Lung microvascular endothelial cell (primary cell): Measurements from ENCODE around the gene CYTH3. TPM values are rescaled to one million over a fixed set of nuclear protein-coding genes. Genes with fewer than 3 reads are reported as not detected.
"Not testable (repeated sequence)": the region's sequence is repeated elsewhere in the genome, so short reads cannot be mapped to it uniquely, and the experiment has no call there.

Experiments
- DNase-seq, 2 donors: peaks; one replicate each; pipeline versions ENCODE4 v3.0.0 to v3.0.0-alpha.2; 2010; ENCODE audit warnings: low read depth in 2 of 2
- total RNA-seq: library from RNA; depleted of rRNA; stranded (reverse); fragments of >200 nt; gene quantifications from 2 replicates; pipeline ENCODE4 v1.2.1, GENCODE V29; 2014

Gene CYTH3
- total RNA-seq, 1 donor from 2014 or later: 11.1 TPM

DNA sequence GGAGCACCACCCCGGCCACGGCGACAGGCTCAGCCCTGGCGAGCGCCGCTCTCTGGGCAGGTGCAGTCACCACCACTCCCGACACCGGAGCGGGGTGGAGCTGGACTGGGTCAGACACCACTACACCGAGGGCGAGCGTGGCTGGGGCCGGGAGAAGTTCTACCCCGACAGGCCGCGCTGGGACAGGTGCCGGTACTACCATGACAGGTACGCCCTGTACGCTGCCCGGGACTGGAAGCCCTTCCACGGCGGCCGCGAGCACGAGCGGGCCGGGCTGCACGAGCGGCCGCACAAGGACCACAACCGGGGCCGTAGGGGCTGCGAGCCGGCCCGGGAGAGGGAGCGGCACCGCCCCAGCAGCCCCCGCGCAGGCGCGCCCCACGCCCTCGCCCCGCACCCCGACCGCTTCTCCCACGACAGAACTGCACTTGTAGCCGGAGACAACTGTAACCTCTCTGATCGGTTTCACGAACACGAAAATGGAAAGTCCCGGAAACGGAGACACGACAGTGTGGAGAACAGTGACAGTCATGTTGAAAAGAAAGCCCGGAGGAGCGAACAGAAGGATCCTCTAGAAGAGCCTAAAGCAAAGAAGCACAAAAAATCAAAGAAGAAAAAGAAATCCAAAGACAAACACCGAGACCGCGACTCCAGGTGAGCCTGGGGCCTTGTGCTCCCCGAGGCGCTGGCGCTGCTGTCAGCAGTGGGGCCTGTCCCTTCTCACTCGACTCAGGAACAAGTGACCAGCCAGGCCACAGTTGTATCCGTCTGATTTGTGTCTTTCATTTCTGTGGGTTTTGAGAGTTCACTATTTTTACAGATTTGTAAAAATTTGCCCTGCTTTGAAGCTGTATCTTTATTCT is 117.7 kb downstream of the CYTH3 start:
- DNase-seq: no peak

DNA sequence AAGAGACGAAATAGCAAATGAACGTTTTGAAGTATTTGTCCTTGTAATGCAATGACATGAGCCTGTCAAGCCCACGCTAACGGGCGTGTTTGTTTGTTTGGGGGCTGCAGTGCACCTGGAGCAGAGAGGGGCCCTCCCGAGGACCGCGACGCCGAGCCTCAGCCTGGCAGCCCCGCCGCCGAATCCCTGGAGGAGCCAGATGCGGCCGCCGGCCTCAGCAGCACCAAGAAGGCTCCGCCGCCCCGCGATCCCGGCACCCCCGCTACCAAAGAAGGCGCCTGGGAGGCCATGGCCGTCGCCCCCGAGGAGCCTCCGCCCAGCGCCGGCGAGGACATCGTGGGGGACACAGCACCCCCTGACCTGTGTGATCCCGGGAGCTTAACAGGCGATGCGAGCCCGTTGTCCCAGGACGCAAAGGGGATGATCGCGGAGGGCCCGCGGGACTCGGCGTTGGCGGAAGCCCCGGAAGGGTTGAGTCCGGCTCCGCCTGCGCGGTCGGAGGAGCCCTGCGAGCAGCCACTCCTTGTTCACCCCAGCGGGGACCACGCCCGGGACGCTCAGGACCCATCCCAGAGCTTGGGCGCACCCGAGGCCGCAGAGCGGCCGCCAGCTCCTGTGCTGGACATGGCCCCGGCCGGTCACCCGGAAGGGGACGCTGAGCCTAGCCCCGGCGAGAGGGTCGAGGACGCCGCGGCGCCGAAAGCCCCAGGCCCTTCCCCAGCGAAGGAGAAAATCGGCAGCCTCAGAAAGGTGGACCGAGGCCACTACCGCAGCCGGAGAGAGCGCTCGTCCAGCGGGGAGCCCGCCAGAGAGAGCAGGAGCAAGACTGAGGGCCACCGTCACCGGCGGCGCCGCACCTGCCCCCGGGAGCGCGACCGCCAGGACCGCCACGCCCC is 118.5 kb downstream of the CYTH3 start:
- no peak for DNase-seq

DNA sequence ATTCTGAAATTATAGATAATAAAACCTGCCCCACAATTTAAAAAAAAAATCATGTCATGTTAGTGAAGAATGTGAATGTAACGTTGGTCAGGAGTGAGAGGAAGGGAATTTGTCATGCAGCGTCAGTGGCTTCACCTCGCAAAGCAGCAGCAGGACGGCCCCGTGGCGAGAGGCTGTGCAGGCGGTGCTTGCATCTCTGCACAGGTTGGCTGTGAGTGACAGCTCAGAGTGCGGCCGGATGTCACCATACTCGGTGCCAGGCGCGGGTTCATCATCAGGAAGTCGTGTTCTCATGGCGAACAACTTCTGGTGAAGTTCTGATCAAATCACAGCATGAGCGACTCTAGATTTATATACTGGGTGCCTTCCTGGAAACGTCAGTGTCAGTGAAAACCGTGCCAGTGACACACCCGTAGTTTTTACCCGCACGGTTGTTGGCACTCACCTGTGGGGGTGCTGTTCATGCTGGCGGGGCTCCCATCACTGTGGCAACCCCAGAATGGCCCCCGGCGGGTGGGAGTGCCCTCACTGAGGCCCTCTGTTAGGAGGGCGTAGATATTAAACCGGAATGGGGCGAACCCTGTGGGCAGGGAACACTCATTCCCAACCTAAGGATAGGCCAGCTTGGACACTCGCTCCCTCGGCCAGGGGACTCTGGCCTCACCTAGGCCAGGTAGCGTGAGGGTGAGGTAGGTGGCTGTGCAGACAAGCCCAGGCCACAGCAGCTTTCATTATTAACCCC is 120.3 kb downstream of the CYTH3 start:
- no peak for DNase-seq

DNA sequence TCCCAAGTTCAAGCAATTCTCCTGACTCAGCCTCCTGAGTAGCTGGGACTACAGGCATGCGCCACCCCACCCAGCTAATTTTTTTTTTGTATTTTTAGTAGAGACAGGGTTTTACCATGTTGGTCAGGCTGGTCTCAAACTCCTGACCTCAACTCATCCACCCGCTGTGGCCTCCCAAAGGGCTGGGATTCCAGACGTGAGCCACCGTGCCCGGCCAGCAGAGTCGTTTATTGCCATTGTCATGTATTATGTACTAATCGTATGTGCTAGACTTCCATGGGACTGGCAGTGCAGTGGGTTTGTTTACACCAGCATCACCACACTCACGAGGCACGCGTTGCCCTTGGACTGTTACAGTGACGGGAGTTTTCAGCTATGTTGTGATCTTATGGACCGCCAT is 120.9 kb downstream of the CYTH3 start:
- not testable (repeated sequence) for DNase-seq

DNA sequence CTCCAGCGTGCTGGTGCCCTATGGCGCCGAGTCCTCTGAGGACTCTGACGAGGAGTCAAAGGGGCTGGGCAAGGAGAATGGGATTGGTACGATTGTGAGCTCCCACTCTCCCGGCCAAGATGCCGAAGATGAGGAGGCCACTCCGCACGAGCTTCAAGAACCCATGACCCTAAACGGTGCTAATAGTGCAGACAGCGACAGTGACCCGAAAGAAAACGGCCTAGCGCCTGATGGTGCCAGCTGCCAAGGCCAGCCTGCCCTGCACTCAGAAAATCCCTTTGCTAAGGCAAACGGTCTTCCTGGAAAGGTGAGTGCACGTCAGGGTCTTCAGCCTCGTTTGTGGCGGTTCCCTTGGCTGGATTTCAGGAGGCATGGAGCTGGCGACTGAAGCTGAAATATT is 122.4 kb downstream of the CYTH3 start:
- no peak for DNase-seq

DNA sequence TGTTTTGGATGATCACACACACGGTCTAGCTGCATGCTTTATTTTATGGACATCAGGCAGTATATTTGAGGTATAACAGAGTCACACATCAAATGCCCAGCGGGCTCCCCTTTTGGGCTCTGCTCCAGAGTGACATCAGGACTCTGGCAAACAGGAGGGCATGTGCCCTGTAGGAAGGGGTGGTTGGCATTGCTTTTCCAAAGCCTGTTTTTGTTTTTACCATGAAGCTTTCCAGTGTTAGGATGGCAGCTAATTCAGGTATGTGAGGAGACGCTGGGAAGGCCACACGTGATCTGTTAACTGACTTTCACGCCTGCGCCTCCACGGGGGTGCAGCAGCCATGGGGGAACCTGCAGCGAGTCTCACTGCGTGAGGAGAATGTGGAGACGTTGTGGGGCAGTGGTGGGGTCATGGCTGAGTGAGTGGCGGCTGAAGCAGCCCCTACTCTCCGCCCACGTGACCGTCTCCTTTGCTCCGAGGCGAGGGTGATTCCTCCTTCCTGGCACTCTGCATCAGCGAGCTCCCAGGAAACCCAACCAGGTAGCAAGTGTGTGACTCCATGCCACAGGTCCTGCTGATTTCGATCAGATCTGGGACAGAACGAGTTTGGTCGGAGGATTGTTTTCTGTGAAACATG is 123.6 kb downstream of the CYTH3 start:
- DNase-seq: no peak

DNA sequence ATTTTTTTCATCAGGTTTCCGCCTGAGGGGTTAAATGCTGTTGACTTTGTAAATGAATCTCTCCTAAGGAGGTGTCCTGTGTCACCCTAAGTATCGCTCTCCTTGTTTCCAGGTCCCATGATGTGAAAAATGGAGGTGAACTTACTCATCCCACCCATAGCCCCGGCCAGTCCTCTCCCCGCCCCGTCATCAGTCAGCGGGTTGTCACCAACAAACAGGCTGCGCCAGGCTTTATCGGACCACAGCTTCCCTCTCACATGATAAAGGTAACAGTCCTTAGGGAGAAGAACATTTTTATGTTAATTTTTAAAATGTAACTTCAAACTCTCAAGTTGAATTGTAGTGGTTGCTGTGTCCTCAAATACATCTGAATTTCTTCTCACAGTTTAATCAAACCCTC is 124.8 kb downstream of the CYTH3 start:
- no peak for DNase-seq

DNA sequence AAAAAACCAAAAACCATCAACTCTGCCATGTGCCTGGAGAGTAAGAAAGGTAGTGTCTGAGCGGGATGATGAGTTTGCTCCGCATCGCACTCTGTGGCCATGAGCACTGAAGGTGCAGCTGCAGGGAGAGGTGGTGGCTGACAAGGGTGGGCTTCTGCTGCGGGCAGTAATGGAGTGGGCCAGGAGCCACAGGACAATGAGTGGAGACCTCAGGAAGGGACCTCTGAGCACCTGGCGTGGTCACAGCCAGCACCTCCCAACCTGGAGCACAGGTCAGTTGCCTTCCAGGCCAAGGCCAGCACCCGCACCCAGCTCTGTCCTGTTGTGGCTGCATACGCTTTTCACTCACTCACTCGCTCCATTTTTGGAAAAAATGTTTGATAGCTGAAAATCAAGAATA is 125.8 kb downstream of the CYTH3 start:
- no peak for DNase-seq

DNA sequence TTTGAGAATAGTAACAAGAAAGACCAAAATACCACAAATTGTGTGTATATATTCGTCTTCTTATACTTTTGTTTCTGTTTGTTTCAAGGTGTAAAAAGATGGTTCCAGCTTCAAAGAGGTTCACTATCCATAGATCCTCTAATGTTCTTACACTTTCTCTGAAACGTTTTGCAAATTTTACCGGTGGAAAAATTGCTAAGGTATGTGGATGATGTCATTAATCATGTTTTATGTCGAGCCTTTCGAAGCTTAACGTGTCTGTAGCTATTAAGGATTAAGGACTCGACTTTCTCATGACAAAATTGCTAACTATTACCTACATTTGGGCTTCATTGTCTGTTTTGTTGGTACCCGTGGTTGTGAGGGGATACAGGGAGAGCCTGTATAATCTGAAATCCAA is 128.4 kb downstream of the CYTH3 start:
- no peak for DNase-seq

DNA sequence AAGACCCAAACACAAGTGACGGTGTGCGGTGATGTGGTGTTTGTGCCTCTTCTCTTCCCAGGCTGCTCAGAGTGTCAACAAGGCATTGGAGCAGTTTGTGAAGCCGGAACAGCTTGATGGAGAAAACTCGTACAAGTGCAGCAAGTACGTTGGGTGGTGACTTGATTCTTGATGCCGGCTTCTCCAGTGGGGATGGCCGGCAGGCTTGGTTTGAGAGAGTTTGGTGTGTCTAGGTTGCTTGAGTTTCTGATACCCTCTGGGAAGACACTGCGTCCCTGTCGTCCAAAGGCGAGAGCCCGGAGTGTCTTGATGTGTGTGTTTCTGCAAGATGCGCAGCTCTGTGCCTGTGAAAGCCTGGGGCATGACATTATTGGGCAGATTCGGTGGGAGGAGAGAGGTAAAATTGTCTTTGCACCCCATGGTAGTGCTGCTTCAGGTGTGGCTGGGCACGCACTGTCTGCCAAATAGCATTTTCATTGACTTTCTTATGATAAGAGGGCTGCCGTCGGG is 129.5 kb downstream of the CYTH3 start:
- no peak for DNase-seq

DNA sequence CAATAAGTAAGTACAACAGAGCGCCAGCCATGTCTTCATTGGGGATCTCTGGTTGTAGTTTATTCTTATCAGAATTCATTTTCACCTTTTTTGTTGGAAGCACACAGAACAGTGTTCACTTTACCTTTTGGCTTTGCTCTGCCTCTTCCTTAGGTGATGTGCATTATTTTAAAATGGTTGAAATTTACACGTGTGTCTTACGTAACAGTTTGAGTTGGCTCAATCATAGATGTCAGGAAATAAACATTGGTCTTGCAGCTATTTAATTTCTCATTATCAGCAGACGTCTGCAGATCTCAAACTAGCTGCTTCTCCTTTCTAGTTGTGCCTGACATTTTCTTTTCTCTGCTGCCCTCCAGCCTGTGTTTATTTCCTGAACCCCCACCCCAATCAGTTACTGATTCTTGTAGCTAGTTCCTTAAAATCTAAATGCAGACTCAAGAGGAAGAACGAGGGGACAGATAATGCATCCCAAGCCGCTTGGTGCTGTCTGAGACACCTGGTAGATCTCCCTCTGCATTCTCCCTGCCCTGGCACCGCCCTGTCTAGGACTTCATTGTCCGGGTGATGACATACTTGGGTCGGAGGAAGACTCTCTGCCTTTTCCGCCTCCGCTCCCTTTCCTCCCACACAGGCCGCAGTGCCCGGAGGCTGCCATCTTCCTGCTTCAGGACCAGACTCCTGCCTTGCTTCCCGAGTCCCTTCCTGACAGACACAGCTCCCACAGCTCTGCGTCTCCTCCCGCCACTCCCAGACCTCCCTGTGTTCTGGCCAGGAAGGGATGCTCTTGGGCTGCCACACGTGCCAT is 133.0 kb downstream of the CYTH3 start:
- DNase-seq: no peak

DNA sequence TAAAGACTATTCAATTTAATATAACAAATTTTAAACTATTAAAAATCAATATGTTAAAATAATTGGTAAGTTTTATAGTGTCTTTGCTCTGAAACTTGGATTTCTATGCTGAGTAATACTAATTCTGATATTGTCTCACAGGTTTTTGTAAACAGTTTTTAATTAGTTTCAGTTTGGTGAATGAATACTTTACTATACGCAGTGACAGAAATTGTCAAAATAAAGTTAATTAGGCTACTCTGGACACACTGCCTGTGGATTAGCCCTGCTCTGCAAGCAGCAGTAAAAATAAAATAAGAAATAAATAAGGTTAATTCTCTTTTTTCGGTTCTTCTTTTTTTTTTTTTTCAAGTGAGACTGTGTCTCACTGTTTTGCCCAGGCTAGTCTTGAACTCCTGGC is 135.9 kb downstream of the CYTH3 start:
- no peak for DNase-seq

DNA sequence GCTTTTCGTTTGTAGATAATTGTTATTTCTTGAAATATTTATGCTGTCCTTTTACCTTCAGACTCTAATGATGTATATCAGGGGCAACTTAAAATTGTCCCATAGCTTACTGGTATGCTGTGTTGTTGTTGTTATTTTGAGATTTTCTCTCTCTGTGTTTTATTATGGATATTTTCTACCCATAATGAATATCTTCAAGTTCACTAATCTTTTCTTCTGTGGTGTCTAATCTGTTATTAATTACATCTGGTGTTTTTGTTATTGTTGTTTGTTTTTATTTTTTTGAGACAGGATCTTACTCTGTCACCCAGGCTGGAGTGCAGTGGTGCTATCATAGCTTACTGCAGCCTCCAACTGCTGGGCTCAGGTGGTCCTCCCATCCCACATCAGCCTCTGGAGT is 139.2 kb downstream of the CYTH3 start:
- no peak for DNase-seq

DNA sequence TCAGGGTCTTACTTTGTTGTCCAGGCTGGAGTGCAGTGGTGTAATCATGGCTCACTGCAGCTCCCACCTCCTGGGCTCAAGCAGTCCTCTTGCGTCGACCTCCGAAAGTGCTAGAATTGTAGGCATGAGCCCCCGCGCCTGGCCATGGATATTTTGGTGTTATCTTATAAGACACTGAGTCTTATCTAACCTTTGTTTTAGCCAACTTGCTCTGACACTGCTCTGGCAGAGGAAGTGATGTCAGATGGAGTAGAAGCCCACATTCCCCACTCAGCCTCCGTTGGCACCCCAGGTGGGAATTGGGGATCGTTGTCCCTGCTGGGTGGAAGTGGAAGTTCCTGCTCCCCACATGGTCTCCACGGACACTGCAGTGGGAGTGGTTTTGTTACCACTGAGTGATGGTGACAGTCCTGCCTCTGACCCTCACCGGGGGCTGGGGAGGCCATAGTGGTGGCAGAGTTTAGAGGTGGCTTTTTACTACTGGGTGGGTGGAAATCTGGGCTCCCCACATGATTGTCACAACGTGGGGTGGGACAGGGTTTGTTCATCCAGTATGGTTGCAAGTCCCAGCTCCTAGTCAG is 142.3 kb downstream of the CYTH3 start:
- no peak for DNase-seq

DNA sequence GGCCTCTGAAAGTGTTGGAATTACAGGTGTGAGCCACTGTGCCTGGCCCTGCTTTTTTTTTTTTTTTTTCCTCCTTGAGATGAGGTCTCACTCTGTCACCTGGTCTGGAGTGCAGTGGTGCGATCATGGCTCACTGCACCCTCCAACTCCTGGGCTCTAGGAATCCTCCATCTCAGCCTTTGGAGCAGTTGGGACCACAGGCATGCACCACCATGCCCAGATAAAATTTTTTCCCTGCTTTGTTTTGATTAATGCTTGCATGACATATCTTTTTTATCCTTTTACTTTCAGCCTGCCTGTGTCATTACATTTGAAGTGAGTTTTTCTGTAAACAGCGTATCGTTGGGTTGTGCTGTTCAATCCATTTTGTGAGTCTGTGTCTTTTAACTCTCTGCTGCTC is 144.2 kb downstream of the CYTH3 start:
- no peak for DNase-seq

DNA sequence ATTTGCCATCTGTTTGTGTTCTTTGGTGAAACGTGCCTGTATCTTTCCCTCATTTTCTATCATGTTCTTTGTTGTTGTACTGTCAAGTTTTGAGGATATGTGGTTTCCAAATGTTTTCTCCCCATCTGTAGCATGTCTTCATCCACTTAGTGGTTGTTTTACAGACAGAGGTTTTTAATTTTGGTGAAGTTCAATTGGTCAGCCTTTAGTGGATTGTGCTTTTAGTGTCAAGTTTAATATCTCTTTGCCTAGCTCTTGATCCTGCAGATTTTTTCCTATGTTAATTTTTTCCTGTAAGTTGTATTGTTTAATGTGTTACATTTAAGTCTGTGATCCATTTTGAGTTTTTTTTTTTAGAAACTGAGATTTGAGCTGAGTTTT is 145.3 kb downstream of the CYTH3 start:
- no peak for DNase-seq

DNA sequence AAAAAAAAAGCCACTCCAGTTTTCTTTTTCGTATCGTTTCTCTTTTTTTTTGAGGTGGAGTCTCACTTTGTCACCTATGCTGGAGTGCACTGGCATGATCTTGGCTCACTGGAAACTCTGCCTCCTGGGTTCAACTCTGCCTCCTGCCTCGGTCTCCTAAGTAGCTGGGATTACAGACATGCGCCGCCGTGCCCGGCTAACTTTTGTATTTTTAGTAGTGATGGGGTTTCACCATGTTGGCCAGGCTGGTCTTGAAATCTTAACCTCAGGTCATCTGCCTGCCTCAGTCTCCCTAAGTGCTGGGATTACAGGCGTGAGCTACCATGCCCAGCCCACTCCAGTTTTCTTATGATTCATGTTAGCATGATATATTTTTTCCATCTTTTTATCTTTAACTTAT is 148.6 kb downstream of the CYTH3 start:
- no peak for DNase-seq

DNA sequence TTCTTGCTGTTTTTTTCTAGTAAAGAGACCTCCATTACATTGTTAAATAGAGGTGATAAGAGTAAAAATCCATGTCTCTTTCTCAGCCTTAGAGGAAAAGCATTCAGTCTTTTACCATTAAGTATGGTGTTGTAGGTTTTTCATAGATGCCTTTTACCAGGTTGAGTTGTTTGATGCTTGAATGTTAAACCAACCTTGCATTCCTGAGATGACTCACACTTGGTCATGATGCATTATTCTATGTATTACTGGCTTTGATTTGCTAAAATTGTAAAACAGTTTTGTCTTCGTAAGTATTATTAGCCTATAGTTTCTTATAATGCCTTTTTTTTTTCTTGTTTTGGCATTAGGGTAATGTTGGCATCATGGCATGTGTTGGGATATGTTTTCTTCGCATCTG is 151.3 kb downstream of the CYTH3 start:
- peak; percentile 8 to 14 for DNase-seq

DNA sequence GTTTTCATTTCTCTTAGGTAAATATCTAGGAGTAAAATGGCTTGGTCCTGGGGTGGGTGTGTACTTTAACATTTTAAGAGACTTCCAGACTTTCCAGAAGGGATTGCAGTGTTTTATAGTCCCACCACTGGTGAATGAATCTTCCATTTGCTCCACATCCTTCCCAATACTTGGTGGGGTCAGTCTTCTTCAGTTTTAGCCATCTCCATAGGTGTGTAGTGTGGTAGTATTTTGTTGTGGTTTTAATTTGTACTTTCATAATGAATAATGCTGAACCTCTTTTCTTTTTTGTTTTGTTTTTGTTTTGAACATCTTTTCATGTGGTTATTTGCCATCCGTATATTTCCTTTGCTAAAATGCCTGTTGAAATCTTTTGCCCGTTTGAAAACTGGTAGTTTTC is 154.9 kb downstream of the CYTH3 start:
- no peak for DNase-seq

DNA sequence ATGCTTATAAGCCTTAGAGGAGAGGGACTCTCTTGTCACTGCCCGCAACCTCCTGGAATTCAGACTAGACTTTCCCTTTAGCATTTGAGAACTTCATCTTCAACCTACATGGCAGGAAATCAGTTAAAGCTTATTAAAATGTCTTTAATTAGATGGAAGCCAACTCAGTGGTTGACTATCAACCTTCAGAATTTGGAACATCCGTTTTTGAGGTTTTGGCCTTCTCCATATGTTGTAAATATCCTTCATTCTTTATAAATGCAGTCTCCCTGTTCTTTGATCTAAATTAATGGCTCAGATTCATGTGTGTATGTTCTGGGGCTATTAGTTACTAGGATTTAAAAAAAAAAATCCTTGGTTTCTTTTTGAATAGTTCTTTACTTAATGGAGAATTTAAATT is 156.2 kb downstream of the CYTH3 start:
- no peak for DNase-seq
